ENCODE data around the gene CD2AP. TPM values are rescaled to one million over a fixed set of nuclear protein-coding genes. Genes with fewer than 3 reads are reported as not detected.

The CD2AP gene
- total RNA-seq, 2 donors from 2014 or later: 28.5 to 31.0 TPM

DNA sequence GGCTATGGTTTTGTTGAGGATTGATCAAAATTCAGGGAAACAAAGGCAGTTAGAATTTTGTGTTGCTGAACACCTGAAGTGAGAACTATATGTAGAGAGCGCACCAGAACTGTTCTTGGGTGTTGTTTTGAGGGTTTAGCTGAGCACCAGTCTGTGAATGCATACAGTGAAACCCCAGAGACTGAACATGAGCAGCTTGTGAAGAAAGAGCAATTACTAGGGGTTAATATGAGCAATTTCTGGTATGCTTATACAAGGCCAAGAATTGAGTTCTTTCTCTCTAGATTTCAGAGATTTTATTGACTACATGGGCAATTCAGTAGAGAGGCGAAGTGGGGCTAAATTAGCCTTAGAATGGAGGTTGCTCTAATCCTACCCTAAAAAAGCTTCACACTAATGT is 93.9 kb downstream of the CD2AP start:
- Histone ChIP-seq H3K27ac (no peak overlapping the region), H3K4me1 (peaks cover 9% of the 10 kb centered on the region), H3K36me3 (replicated peaks in 1 of 2; ENCODE audit: insufficient read depth in 1 of 2, low read depth in 2 of 2) (no peaks in the 10 kb centered on the region), H3K27me3 (no peaks in the 10 kb centered on the region), H3K9me3 (no peaks in the 10 kb centered on the region), H3K4me3 (no peak overlapping the region)
- TF ChIP-seq CTCF (IDR thresholded peaks at IDR 0.05): no peak
- TF ChIP-seq POLR2A (IDR thresholded peaks at IDR 0.05): no peak
- intact Hi-C loops (cut with DNase I): no loop called here
- WGBS, 2 donors: 86 to 90% methylated on average over 2 of the region's 2 CpGs
- no peak for ATAC-seq
- no peak for DNase-seq

- no peak overlapping the region for H3K4me3 ChIP-seq
- H3K9me3 ChIP-seq: no peaks in the 10 kb centered on the region
- intact Hi-C loops (cut with DNase I): no loop called here
- no peak for DNase-seq
- H3K4me1 ChIP-seq: peaks cover 9% of the 10 kb centered on the region
- no peak overlapping the region for H3K27ac ChIP-seq
- H3K36me3 ChIP-seq (replicated peaks in 1 of 2; ENCODE audit: insufficient read depth in 1 of 2, low read depth in 2 of 2): no peaks in the 10 kb centered on the region
- TF ChIP-seq CTCF (IDR thresholded peaks at IDR 0.05): no peak
- TF ChIP-seq POLR2A (IDR thresholded peaks at IDR 0.05): no peak
- 47 to 90% methylated on average over 2 of the region's 2 CpGs for WGBS, 2 donors
- no peaks in the 10 kb centered on the region for H3K27me3 ChIP-seq
- no peak for ATAC-seq
These were observed 95.5 kb downstream of the CD2AP start for GRCh38 chr6:47573109-47573508.

DNA sequence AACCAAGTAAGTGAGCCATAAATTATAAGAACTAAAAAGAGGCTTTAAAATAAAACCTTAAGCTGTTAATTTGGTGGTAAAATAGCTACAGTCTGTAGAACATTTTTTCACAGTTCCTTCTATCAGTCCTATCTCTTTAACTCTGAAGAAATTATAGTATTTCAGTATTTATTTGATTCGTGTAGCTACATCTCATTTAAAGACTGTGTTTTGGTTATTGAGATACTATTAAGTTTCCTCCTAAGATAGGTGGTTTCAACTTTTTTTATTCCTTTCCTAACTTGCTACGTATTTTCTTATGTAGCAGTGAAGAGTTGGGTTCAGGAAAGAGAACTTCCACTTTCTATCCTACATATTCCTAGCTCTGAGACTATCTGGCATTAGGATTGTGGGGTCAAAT is 97.2 kb downstream of the CD2AP start:
- whole genome bisulfite sequencing, 2 donors: 94 to 98% methylated on average over 2 of the region's 2 CpGs
- no peaks in the 10 kb centered on the region for H3K27me3 ChIP-seq
- H3K9me3 ChIP-seq: no peaks in the 10 kb centered on the region
- no peak for ATAC-seq
- H3K4me1 ChIP-seq: peaks cover 6% of the 10 kb centered on the region
- H3K36me3 ChIP-seq (replicated peaks in 1 of 2; ENCODE audit: insufficient read depth in 1 of 2, low read depth in 2 of 2): peaks cover 0 to 2% of the 10 kb centered on the region in 2 donors
- intact Hi-C loops (cut with DNase I): no loop called here
- H3K4me3 ChIP-seq: no peak overlapping the region
- TF ChIP-seq CTCF (IDR thresholded peaks at IDR 0.05): no peak
- no peak for DNase-seq
- no peak overlapping the region for H3K27ac ChIP-seq

- peaks cover 0 to 12% of the 10 kb centered on the region in 2 donors for H3K36me3 ChIP-seq (replicated peaks in 1 of 2; ENCODE audit: insufficient read depth in 1 of 2, low read depth in 2 of 2)
- intact Hi-C loops (cut with DNase I): no loop called here
These were observed 101.5 kb downstream of the CD2AP start for GRCh38 chr6:47579040-47579439.

More at GRCh38 chr6:47579040-47579439, 101.5 kb downstream of the CD2AP start:
- Histone ChIP-seq H3K4me3 (no peak overlapping the region), H3K27me3 (no peaks in the 10 kb centered on the region), H3K4me1 (peaks cover under 1% of the 10 kb centered on the region), H3K9me3 (no peaks in the 10 kb centered on the region), H3K27ac (no peak overlapping the region)
- TF ChIP-seq POLR2A (IDR thresholded peaks at IDR 0.05) (no peak), CTCF (IDR thresholded peaks at IDR 0.05) (no peak)
- DNase-seq (no peak), ATAC-seq (no peak)
- WGBS, 2 donors: 97% methylated on average over 4 of the region's 4 CpGs

Measured in body of pancreas (tissue), 4 donors.